HK-2 (cell line): ENCODE data around the gene CCDC158.
"Not testable (repeated sequence)": the region's sequence is repeated elsewhere in the genome, so short reads cannot be mapped to it uniquely, and the experiment has no call there.

ENCODE experiments used
- DNase-seq: peaks from one replicate; pipeline ENCODE4 v3.0.0-alpha.2; 2018; ENCODE audit not compliant: unreplicated experiment

Gene CCDC158

GRCh38 chr4:76430519-76431388 is 9.8 kb upstream of the CCDC158 start:
- DNase-seq, result no peak

DNA sequence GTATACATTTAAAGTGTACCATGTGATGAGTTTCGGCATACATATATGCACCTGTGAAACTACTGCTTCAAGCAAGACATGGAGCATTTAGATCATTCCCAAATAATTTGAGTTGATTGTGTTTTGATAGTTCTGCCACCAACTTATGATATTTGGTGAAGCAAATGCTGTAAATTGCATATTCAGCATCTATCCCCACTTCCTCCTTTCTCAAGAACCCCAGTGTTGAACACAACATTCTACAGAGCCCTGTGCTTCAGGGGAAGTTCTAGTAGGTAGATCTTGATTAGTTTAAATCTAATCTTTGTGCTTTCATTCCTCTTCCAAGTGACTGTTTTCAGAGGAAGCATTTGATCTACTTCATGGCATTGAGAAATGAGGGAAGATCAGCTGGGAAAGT is 8.7 kb upstream of the CCDC158 start:
- no peak for DNase-seq

- DNase-seq, result no peak
Observed at GRCh38 chr4:76426272-76426671, 5.3 kb upstream of the CCDC158 start.

DNA sequence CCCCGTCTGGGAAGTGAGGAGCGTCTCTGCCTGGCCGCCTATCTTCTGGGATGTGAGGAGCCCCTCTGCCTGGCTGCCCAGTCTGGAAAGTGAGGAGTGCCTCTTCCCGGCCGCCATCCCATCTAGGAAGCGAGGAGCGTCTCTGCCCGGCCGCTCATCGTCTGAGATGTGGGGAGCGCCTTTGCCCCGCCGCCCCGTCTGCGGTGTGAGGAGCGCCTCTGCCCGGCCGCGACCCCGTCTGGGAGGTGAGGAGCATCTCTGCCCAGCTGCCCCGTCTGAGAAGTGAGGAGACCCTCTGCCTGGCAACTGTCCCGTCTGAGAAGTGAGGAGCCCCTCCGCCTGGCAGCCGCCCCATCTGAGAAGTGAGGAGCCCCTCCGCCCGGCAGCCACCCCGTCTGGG is 2.2 kb upstream of the CCDC158 start:
- not testable (repeated sequence) for DNase-seq

- DNase-seq, result no peak
Observed at GRCh38 chr4:76420188-76420761, 666 bp downstream of the CCDC158 start.

DNA sequence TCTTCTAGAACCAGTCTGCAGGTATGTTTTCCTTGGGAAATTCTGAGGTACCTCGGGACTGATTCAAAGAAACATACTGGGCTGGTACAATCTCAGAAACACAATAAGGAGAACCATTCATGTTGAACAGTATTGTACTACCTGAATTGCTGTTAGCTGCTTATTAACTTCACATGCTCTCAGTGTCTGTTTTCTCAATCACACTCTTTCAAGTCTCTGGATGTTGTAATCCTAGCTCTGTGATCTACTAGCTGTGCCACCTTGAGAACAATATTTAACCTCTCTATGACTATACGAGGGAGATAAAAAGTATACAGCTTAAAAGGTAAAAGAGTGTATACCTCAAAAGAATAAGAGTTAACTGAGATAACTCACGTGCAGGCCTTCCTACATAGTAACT is 10.3 kb downstream of the CCDC158 start:
- DNase-seq, result no peak

GRCh38 chr4:76407440-76408119 is 13.4 kb downstream of the CCDC158 start:
- DNase-seq, result no peak

GRCh38 chr4:76406081-76406480 is 14.9 kb downstream of the CCDC158 start:
- DNase-seq, result no peak

- no peak for DNase-seq
Observed at GRCh38 chr4:76401654-76402053, 19.3 kb downstream of the CCDC158 start.

DNA sequence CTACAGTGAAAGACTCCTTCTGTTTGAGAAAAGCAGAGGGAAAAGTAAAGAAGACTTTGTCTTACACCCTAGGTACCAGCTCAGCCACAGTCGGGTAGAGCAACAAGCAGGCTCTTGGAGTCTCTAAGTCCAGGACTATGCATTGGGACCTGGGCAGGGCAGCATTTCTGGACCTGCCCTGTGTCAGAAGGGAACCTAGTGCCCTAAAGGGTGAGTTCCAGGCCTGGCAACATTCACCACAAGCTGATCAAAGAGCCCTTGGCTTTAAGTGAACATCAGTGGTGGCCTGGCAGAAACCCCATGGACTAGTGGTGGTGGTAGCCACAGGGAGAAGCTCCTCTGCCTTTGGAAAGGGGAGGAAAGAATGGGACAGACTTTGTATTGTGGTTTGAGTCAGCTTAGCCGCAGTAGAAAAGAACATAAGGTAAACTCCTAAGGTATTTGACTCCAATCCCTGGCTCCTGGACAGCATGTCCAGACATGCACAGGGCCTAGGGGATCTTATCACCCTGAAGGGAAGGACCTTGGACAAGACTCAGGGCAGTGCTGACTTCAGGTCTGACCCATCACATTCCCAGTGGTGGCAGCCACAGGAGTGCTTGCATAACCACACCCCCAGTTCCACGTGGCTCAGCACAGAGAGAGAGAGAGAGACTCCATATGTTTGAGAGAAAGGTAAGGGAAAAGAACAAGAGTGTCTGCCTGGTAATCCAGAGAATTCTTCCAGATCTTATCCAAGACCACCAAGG is 32.6 kb downstream of the CCDC158 start:
- no peak for DNase-seq

DNA sequence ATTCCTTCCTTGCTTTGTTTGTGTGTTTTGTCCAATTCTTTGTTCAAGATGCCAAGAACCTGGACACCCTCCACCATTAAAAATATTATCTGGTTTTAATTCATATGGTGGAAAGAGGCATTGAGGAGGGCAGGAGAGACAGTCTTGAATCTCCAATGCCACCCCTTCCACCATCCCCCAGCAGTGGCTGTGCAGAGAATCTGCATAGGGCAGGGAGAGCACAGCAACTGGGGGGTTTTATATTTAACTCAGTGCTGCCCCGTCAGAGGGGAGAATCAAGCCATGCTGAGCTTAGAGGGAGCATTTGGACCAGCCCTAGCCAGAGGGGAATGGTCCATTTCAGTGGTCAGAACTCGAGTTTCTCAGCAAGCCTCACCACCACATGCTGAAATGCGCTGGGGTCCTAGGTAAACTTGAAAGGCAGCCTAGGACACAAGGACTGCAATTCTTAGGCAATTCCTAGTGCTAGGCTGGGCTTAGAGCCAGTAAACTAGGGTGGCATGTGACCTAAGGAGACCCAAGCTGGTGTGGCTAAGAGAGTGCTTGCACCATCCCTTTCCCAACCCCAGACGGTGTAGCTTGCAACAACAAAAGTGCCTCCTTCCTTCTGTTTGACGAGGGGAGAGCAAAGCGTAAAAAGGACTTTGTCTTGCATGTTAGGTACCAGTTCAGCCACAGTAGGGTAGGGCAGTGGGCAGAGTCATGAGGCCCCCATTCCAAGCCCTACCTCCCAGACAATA is 34.2 kb downstream of the CCDC158 start:
- no peak for DNase-seq

DNA sequence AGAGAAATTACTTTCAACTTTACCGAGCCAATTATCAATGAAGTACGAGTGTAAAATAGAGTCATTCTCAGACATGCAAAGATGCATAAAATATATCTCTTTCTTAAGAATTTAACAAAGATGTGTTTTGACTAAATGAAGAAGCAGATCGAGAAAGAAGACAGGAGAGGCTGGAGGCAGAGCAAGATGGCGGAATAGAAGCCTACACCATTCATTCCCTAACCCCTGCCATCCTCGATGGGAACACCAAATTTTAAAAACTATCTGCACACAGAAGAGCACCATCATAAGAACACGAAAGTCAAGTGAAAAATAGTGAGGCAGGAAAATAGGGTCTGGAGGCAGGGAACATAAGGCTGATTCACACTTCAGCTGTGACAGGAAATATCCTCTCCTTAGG is 35.0 kb downstream of the CCDC158 start:
- no peak for DNase-seq

DNA sequence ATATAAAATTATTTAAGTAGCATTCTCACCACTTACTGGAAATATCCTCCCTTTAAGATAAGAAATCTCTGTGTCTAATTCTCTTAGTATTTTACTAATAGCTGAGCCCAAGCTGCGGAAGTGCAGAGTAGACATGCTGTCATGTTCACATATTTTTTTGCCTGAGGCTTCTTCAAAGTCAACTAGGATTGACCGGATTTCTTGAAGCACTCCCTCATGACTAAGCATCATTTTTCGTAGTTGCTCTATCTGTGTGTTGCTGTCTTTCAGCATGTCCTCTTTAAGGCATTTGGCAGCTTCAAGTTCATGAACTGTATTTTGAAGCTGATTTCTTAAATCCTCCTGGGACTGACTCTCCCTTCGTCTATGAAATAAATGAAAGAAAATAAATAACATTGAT is 36.9 kb downstream of the CCDC158 start:
- DNase-seq, result no peak

DNA sequence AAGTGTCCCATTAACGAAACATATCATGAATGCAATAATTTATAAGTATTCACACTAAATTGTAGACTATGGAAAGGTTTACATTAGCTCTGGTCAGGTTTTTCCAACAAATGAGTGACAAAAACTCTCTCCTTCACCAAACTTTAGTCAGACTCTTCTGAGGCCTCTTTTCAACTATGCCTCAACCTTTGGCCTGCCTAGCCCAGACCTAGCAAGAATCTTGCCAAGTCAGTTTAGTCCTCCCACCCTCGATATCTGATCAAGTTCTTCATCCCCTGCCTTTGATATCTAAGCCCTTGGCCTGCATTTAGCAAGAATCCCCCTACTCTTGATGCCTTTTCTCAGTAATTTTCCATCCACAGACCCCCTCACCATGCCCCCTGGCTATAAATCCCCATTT is 37.9 kb downstream of the CCDC158 start:
- DNase-seq, result no peak

GRCh38 chr4:76381986-76382385 is 39.0 kb downstream of the CCDC158 start:
- no peak for DNase-seq

GRCh38 chr4:76380561-76380960 is 40.4 kb downstream of the CCDC158 start:
- DNase-seq, result no peak

- DNase-seq, result peak; percentile 17
Observed at GRCh38 chr4:76377911-76378310, 43.0 kb downstream of the CCDC158 start.

GRCh38 chr4:76377481-76377901 is 43.5 kb downstream of the CCDC158 start:
- DNase-seq, result no peak

- DNase-seq, result no peak
Observed at GRCh38 chr4:76376534-76376933, 44.4 kb downstream of the CCDC158 start.

DNA sequence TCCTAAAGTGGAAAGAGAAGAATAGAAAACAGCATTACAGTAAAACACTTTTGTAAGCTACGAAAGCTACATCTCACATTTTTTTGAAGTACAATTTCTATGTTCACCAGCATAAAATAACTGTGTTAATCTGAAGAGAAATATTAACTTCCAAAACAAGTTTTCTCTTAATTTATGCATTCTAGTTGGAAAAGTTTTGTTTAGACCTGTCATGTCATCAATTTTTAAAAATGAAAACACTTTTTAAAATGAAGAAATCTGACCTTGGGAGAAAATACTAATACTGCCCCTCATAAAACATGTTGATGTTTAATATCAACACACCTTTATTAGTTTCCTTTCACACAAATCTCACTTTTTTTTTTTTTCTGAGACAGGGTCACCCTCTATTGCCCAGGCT is 45.2 kb downstream of the CCDC158 start:
- no peak for DNase-seq

- DNase-seq, result no peak
Observed at GRCh38 chr4:76374798-76375197, 46.1 kb downstream of the CCDC158 start.
